GM12891 (cell line): ENCODE results near the gene TMEM220.

Source experiments
- POLR2A ChIP-seq: IDR thresholded peaks from 2 replicates; pipeline ENCODE4 v1.6.1; 2011; ENCODE audit warnings: low read depth, low read length, control low read depth
- POLR2AphosphoS5 ChIP-seq: IDR thresholded peaks from 2 replicates; pipeline ENCODE4 v1.6.1; 2011; ENCODE audit warnings: low read depth, low read length, control low read depth
- TAF1 ChIP-seq: IDR thresholded peaks from 2 replicates; pipeline ENCODE4 v1.6.1; 2011; ENCODE audit warnings: low read depth, low read length, control low read depth

DNA sequence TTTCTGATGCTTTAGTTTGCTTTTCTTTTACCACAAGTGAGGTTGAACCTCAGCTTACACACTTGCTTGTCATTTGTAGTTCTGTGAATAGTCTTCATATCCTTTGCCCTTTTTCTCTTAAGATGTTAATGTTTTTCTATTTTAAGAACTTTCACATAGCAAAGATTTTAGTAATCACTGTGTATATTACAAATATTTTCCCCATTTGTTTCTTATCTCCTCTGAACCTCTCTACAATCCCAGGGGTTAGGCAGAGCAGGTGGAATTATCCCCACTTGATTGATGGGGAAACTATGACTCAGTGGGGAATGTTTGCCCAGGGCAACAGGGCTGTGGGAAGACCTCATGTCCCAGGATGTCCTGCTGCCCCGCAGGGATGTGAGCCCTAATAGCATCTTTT is 61.0 kb downstream of the TMEM220 start:
- no peak for TF ChIP-seq POLR2AphosphoS5
- TF ChIP-seq TAF1, result no peak
- no peak for TF ChIP-seq POLR2A
